Measurements from ENCODE around the gene SLFN11.

Gene SLFN11

GRCh38 chr17:35371934-35372333, 1.5 kb downstream of the SLFN11 start:
- no peak for TF ChIP-seq POLR2AphosphoS5 (IDR thresholded peaks at IDR 0.05; ENCODE audit: low read depth, low read length)
- TF ChIP-seq, protein P1, sequence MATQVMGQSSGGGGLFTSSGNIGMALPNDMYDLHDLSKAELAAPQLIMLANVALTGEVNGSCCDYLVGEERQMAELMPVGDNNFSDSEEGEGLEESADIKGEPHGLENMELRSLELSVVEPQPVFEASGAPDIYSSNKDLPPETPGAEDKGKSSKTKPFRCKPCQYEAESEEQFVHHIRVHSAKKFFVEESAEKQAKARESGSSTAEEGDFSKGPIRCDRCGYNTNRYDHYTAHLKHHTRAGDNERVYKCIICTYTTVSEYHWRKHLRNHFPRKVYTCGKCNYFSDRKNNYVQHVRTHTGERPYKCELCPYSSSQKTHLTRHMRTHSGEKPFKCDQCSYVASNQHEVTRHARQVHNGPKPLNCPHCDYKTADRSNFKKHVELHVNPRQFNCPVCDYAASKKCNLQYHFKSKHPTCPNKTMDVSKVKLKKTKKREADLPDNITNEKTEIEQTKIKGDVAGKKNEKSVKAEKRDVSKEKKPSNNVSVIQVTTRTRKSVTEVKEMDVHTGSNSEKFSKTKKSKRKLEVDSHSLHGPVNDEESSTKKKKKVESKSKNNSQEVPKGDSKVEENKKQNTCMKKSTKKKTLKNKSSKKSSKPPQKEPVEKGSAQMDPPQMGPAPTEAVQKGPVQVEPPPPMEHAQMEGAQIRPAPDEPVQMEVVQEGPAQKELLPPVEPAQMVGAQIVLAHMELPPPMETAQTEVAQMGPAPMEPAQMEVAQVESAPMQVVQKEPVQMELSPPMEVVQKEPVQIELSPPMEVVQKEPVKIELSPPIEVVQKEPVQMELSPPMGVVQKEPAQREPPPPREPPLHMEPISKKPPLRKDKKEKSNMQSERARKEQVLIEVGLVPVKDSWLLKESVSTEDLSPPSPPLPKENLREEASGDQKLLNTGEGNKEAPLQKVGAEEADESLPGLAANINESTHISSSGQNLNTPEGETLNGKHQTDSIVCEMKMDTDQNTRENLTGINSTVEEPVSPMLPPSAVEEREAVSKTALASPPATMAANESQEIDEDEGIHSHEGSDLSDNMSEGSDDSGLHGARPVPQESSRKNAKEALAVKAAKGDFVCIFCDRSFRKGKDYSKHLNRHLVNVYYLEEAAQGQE (IDR thresholded peaks at IDR 0.05; ENCODE audit: insufficient read depth in 1 of 2, low read depth in 2 of 2, low read length in 2 of 2) = no peak
- no peak for TF ChIP-seq SIN3A (IDR thresholded peaks at IDR 0.05; ENCODE audit: borderline replicate concordance, insufficient read depth, low read length)
- no peak for TF ChIP-seq FOXP2 (optimal IDR thresholded peaks at IDR 0.05; ENCODE audit: borderline replicate concordance, extremely low read depth, extremely low read length, insufficient read depth)
- no peak for TF ChIP-seq TAF1 (IDR thresholded peaks at IDR 0.05; ENCODE audit: borderline replicate concordance, insufficient read depth, low read length)

GRCh38 chr17:35368081-35368830, 5.2 kb downstream of the SLFN11 start:
- TF ChIP-seq SIN3A (IDR thresholded peaks at IDR 0.05; ENCODE audit: borderline replicate concordance, insufficient read depth, low read length) = no peak
- TF ChIP-seq, protein P1 (IDR thresholded peaks at IDR 0.05; ENCODE audit: insufficient read depth in 1 of 2, low read depth in 2 of 2, low read length in 2 of 2) = no peak
- no peak for TF ChIP-seq TAF1 (IDR thresholded peaks at IDR 0.05; ENCODE audit: borderline replicate concordance, insufficient read depth, low read length)
- no peak for TF ChIP-seq FOXP2 (optimal IDR thresholded peaks at IDR 0.05; ENCODE audit: borderline replicate concordance, extremely low read depth, extremely low read length, insufficient read depth)
- TF ChIP-seq POLR2AphosphoS5 (IDR thresholded peaks at IDR 0.05; ENCODE audit: low read depth, low read length) = no peak

GRCh38 chr17:35361027-35361426, 12.4 kb downstream of the SLFN11 start:
- TF ChIP-seq SIN3A (IDR thresholded peaks at IDR 0.05; ENCODE audit: borderline replicate concordance, insufficient read depth, low read length) (no peak), POLR2AphosphoS5 (IDR thresholded peaks at IDR 0.05; ENCODE audit: low read depth, low read length) (no peak), FOXP2 (optimal IDR thresholded peaks at IDR 0.05; ENCODE audit: borderline replicate concordance, extremely low read depth, extremely low read length, insufficient read depth) (no peak), TAF1 (IDR thresholded peaks at IDR 0.05; ENCODE audit: borderline replicate concordance, insufficient read depth, low read length) (no peak)
- TF ChIP-seq, protein P1 (IDR thresholded peaks at IDR 0.05; ENCODE audit: insufficient read depth in 1 of 2, low read depth in 2 of 2, low read length in 2 of 2) = no peak

DNA sequence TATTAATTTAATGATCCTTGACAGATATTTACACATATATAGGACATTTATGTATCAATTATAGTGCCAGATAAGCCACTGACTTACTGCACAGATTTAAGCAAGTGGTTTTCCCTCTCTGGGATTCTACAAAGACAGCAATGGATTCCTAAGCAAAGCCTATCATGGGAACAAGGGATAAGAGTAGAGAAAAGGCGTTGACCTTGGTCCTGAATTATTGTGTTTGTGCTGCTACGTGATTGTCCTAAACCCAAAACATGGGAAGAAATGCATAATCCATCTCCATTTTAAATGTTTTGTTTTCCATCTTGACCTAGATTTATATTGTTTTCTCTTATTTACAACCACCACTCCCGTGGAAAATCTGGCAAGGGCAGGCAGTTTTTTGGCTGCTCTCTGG, 14.0 kb downstream of the SLFN11 start:
- TF ChIP-seq SIN3A (IDR thresholded peaks at IDR 0.05; ENCODE audit: borderline replicate concordance, insufficient read depth, low read length) = no peak
- TF ChIP-seq, protein P1 (IDR thresholded peaks at IDR 0.05; ENCODE audit: insufficient read depth in 1 of 2, low read depth in 2 of 2, low read length in 2 of 2) = peak; percentile 70 to 89

GRCh38 chr17:35352284-35352683, 21.1 kb downstream of the SLFN11 start:
- TF ChIP-seq, protein P1 (IDR thresholded peaks at IDR 0.05; ENCODE audit: insufficient read depth in 1 of 2, low read depth in 2 of 2, low read length in 2 of 2) = no peak
- no peak for TF ChIP-seq POLR2AphosphoS5 (IDR thresholded peaks at IDR 0.05; ENCODE audit: low read depth, low read length)
- TF ChIP-seq FOXP2 (optimal IDR thresholded peaks at IDR 0.05; ENCODE audit: borderline replicate concordance, extremely low read depth, extremely low read length, insufficient read depth) = no peak
- no peak for TF ChIP-seq TAF1 (IDR thresholded peaks at IDR 0.05; ENCODE audit: borderline replicate concordance, insufficient read depth, low read length)
- no peak for TF ChIP-seq SIN3A (IDR thresholded peaks at IDR 0.05; ENCODE audit: borderline replicate concordance, insufficient read depth, low read length)

All from PFSK-1 (cell line).